Psoas muscle (tissue), 8 donors: ENCODE measurements around the gene CDNF. TPM values are rescaled to one million over a fixed set of nuclear protein-coding genes. Genes with fewer than 3 reads are reported as not detected.

ENCODE experiments used
- ATAC-seq, 4 donors: fragments of 200-7000 bp; cut with Tn5 transposase; one replicate each; pipeline ENCODE4 v1.9.1; 2020; ENCODE audit warnings: moderate library complexity in 3 of 4, mild to moderate bottlenecking in 2 of 4
- DNase-seq, 2 donors: peaks; one replicate each; pipeline ENCODE4 v3.0.0-alpha.2; 2020
- H3K27ac ChIP-seq: fragments of 200-600 bp; one replicate; pipeline ENCODE4 v1.8.0; 2022
- H3K27me3 ChIP-seq, 3 donors: fragments of 200-600 bp in 1 of 3; one replicate each; pipeline versions ENCODE4 v1.6.1 to v1.8.0; 2013 to 2022; ENCODE audit warnings: low read length in 2 of 3, mild to moderate bottlenecking in 2 of 3, moderate library complexity in 1 of 3; ENCODE audit not compliant: insufficient read depth in 3 of 3
- H3K36me3 ChIP-seq, 2 donors: fragments of 200-600 bp in 1 of 2; one replicate each; pipeline versions ENCODE4 v1.6.1 to v1.8.0; 2013 to 2022; ENCODE audit warnings: low read depth in 1 of 2, mild to moderate bottlenecking in 1 of 2, moderate library complexity in 1 of 2; ENCODE audit not compliant: insufficient read depth in 1 of 2
- H3K4me1 ChIP-seq: fragments of 200-600 bp; one replicate; pipeline ENCODE4 v1.8.0; 2022
- H3K4me3 ChIP-seq: fragments of 200-600 bp; one replicate; pipeline ENCODE4 v1.8.0; 2022; ENCODE audit warnings: mild to moderate bottlenecking
- H3K9me3 ChIP-seq: fragments of 200-600 bp; one replicate; pipeline ENCODE4 v1.8.0; 2022
- WGBS, 3 donors: extraction: QIAGEN DNeasy Blood & Tissue Kit; methylation state at CpG; one replicate each; pipeline versions ENCODE4 v1.1.6 to v1.1.7; 2013; 5-methylcytosine and 5-hydroxymethylcytosine counted together
- intact Hi-C, 2 donors: fragments of 100-400 bp; cut with DNase I; formaldehyde crosslinking; loops; one replicate each; pipeline versions ENCODE4 v1.11.0 to v1.14.2; 2022
- polyA plus RNA-seq, 3 donors: library from polyadenylated mRNA; stranded (reverse); fragments of 200-250 nt; gene quantifications; one replicate each; pipeline ENCODE4 v1.2.3, GENCODE V29; 2013
- total RNA-seq, 4 donors: library from RNA; stranded (reverse); fragmentation: NEBNext Ultra II Directional in 2 of 4; extraction: Animal tissue kit (Norgen Biotek cat#: 25700) in 2 of 4; gene quantifications; one replicate each; pipeline versions ENCODE4 v1.2.1 to v1.2.4, GENCODE V29; 2021 to 2023
- TF ChIP-seq, protein P1 (sequence below): fragments of 200-600 bp; IDR thresholded peaks from one replicate; pipeline ENCODE4 v1.8.0; 2022; ENCODE audit warnings: antibody characterized with exemption
- donor health status: healthy with polysubstance abuse.
- donor health status: DM: no; HTN: no; CAD: no; lungs with moderate emphysema.
- donor health status: Bipolar disorder and iron deficiency.
- donor health status: healthy.
- donor health status: DM: yes; HTN: yes; CAD: no.
- donor health status: DM: no; HTN: no; CAD: no.
- donor health status: DM: no; HTN: no; CAD: no.
- donor health status: DM: yes; HTN: yes; CAD: no.

CDNF gene
- total and polyA plus RNA-seq, 7 donors: 4.9 to 23.5 (median 17.4) TPM

DNA sequence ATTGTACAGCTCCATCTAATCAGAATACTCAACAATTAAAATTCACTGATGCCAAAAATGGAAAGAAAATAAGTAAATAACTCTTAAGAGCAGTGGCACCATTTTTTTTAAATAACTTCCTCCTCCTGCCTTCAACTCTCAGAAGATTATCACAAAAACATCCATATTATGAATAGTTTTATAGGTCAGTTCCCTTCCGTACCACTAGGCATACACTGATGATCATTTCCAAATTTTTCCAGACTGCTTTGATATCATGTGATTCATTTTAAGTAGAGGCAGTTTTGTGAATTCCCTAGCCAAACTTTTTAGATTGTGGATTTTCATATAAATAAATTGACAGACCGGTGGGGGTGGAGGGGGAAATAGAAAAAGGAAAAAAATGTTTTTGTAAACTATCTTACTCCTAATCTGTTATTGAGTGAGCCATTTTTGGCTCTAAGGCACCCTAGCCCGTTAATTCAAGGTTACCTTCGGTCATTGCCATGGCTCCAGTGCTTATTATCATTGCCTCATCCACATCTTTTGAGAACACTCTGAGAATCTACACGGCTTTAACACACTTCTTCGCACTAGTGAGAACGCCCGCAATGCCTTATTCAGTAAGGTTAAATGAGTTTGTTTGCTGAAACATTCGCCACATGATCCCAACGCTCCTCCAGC, 64.2 kb downstream of the CDNF start:
- no peak overlapping the region for H3K4me3 ChIP-seq
- H3K4me1 ChIP-seq: no peaks in the 10 kb centered on the region
- ATAC-seq: no peak
- DNase-seq: no peak
- peaks cover 0 to 4% (median 0%) of the 10 kb centered on the region in 3 donors for H3K27me3 ChIP-seq
- H3K27ac ChIP-seq: no peak overlapping the region
- no peaks in the 10 kb centered on the region for H3K36me3 ChIP-seq
- TF ChIP-seq, protein P1, sequence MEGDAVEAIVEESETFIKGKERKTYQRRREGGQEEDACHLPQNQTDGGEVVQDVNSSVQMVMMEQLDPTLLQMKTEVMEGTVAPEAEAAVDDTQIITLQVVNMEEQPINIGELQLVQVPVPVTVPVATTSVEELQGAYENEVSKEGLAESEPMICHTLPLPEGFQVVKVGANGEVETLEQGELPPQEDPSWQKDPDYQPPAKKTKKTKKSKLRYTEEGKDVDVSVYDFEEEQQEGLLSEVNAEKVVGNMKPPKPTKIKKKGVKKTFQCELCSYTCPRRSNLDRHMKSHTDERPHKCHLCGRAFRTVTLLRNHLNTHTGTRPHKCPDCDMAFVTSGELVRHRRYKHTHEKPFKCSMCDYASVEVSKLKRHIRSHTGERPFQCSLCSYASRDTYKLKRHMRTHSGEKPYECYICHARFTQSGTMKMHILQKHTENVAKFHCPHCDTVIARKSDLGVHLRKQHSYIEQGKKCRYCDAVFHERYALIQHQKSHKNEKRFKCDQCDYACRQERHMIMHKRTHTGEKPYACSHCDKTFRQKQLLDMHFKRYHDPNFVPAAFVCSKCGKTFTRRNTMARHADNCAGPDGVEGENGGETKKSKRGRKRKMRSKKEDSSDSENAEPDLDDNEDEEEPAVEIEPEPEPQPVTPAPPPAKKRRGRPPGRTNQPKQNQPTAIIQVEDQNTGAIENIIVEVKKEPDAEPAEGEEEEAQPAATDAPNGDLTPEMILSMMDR: no peak
- H3K9me3 ChIP-seq: no peaks in the 10 kb centered on the region
- intact Hi-C loops: no loop called here
- 85 to 87% (median 87%) methylated on average over 10 of the region's 10 CpGs for WGBS, 3 donors

DNA sequence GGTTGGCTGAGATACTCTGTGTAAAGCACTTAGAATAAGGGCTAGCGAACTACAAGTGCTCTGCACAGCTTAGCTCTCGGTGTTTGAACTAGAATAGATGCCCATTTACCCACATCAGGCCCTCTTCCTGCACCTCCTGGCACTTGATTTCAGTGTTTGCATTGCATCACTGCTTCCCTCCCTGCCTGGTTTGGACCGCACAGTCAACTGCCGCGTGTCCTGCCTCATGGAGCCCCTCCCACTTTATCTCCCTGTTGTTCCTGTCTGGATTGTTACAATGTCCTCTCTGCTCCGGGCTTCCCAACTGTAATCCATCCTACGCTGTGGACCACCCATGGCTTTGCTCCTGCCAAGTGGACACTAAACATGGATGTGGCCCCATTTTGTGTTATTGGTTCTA, 65.4 kb downstream of the CDNF start:
- Histone ChIP-seq H3K27me3 (peaks cover 0 to 4% (median 0%) of the 10 kb centered on the region in 3 donors), H3K27ac (no peak overlapping the region), H3K4me1 (no peaks in the 10 kb centered on the region), H3K9me3 (no peaks in the 10 kb centered on the region), H3K4me3 (no peak overlapping the region), H3K36me3 (no peaks in the 10 kb centered on the region)
- DNase-seq (no peak), ATAC-seq (no peak)
- TF ChIP-seq, protein P1: no peak
- intact Hi-C loops: no loop called here
- 68 to 73% (median 69%) methylated on average over 7 of the region's 7 CpGs for WGBS, 3 donors

DNA sequence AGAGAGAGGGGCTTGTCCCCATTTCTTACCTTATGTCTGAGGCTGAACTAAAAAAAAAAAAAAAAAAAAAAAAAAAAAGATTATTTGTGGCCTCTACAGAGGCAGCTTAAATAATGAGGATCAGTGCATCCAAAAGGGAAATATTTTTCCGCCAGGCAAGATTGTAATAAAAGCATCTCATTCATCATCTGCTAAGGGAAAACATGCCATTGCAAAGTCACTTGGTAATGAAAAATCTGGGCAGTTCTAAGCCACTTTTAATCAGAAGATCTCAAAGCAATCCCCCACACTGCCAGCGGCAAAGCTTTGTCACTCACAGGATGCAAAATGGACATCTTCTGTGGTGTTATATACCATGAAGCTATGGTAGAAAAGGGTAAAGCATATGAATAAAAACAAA, 66.9 kb downstream of the CDNF start:
- 90 to 91% (median 91%) methylated on average over 2 of the region's 2 CpGs for WGBS, 3 donors
- Histone ChIP-seq H3K36me3 (no peaks in the 10 kb centered on the region), H3K9me3 (no peaks in the 10 kb centered on the region), H3K27ac (no peak overlapping the region), H3K4me1 (no peaks in the 10 kb centered on the region), H3K4me3 (no peak overlapping the region), H3K27me3 (peaks cover 0 to 4% (median 0%) of the 10 kb centered on the region in 3 donors)
- ATAC-seq (no peak), DNase-seq (no peak)
- intact Hi-C loops: no loop called here
- TF ChIP-seq, protein P1: no peak

Other genes starting within 250 kb of the CDNF start
- gene FAM107B, start 63.1 kb downstream of the CDNF start, total RNA-seq: 1 to 10 TPM; 1.7 to 3.1 (median 2.6) TPM
- gene FAM107B, start 63.1 kb downstream of the CDNF start, polyA plus RNA-seq: 1 to 10 TPM; 1.0 to 1.8 (median 1.5) TPM
- 10 to 100 TPM in 3 of 4 donors, 1 to 10 TPM in 1; 5.5 to 20.8 (median 14.0) TPM for gene HSPA14, start 269 bp upstream of the CDNF start, total RNA-seq
- 10 to 100 TPM; 11.9 to 29.8 (median 15.4) TPM for gene HSPA14, start 269 bp upstream of the CDNF start, polyA plus RNA-seq
- gene MSANTD7, start 269 bp upstream of the CDNF start, total RNA-seq: 1 to 10 TPM; 4.0 to 7.0 (median 5.8) TPM
- gene MSANTD7, start 269 bp upstream of the CDNF start, polyA plus RNA-seq: 1 to 10 TPM; 3.4 to 9.7 (median 5.8) TPM
- 1 to 10 TPM; 4.4 to 7.9 (median 6.2) TPM for gene SUV39H2, start 40.8 kb upstream of the CDNF start, total RNA-seq
- 1 to 10 TPM; 2.3 to 6.3 (median 5.8) TPM for gene SUV39H2, start 40.8 kb upstream of the CDNF start, polyA plus RNA-seq
- 1 to 10 TPM; 2.4 to 3.0 (median 2.6) TPM for gene DCLRE1C, start 116.1 kb upstream of the CDNF start, total RNA-seq
- 1 to 10 TPM; 2.1 to 4.6 (median 3.7) TPM for gene DCLRE1C, start 116.1 kb upstream of the CDNF start, polyA plus RNA-seq
- gene MEIG1, start 121.4 kb upstream of the CDNF start, total RNA-seq: not detected
- under 1 TPM in 2 of 3 donors, not detected in 1; 0.25 to 0.40 TPM for gene MEIG1, start 121.4 kb upstream of the CDNF start, polyA plus RNA-seq
- under 1 TPM in 2 of 4 donors, not detected in 2; 0.25 to 0.39 TPM for gene OLAH, start 205.9 kb upstream of the CDNF start, total RNA-seq
- under 1 TPM in 2 of 3 donors, not detected in 1; 0.29 to 0.99 TPM for gene OLAH, start 205.9 kb upstream of the CDNF start, polyA plus RNA-seq